Lung (tissue), 16 donors: ENCODE measurements around the gene MAPKAPK5. TPM values are rescaled to one million over a fixed set of nuclear protein-coding genes. Genes with fewer than 3 reads are reported as not detected.

Experiments used
- ATAC-seq: fragments of 200-7000 bp; cut with Tn5 transposase; one replicate; pipeline ENCODE4 v1.9.1; 2020; ENCODE audit warnings: moderate number of reproducible peaks; ENCODE audit not compliant: insufficient read depth, low FRiP score
- DNase-seq, 3 donors: peaks; one replicate each; pipeline ENCODE4 v3.0.0-alpha.2; 2013 to 2017
- H3K27ac ChIP-seq, 2 donors: one replicate each; pipeline ENCODE4 v1.5.1; 2013; ENCODE audit warnings: mild to moderate bottlenecking in 2 of 2, moderate library complexity in 2 of 2, control low read depth in 1 of 2, inconsistent platforms in 1 of 2, low read depth in 1 of 2, low read length in 1 of 2
- H3K27me3 ChIP-seq, 3 donors: one replicate each; pipeline ENCODE4 v1.5.1; 2013; ENCODE audit warnings: low read length in 2 of 3; ENCODE audit not compliant: control insufficient read depth in 3 of 3, insufficient read depth in 3 of 3
- H3K36me3 ChIP-seq, 4 donors: one replicate each; pipeline ENCODE4 v1.5.1; 2013; ENCODE audit warnings: low read length in 4 of 4, mild to moderate bottlenecking in 1 of 4, moderate library complexity in 1 of 4; ENCODE audit not compliant: control insufficient read depth in 4 of 4, insufficient read depth in 4 of 4
- H3K4me1 ChIP-seq, 5 donors: one replicate each; pipeline ENCODE4 v1.5.1; 2013; ENCODE audit warnings: low read length in 5 of 5, mild to moderate bottlenecking in 2 of 5, moderate library complexity in 1 of 5; ENCODE audit not compliant: control insufficient read depth in 5 of 5, insufficient read depth in 5 of 5
- H3K4me3 ChIP-seq: one replicate; pipeline ENCODE4 v1.5.1; 2013; ENCODE audit warnings: mild to moderate bottlenecking, control low read depth, moderate library complexity
- H3K9ac ChIP-seq, 2 donors: one replicate each; pipeline ENCODE4 v1.5.1; 2013; ENCODE audit warnings: low read length in 2 of 2, control low read depth in 1 of 2; ENCODE audit not compliant: insufficient read depth in 1 of 2
- H3K9me3 ChIP-seq, 4 donors: one replicate each; pipeline ENCODE4 v1.5.1; 2013; ENCODE audit warnings: low read length in 3 of 4, mild to moderate bottlenecking in 1 of 4, moderate library complexity in 1 of 4; ENCODE audit not compliant: control insufficient read depth in 4 of 4, insufficient read depth in 3 of 4
- WGBS, 2 donors: extraction: QIAGEN DNeasy Blood & Tissue Kit; methylation state at CpG; one replicate each; pipeline ENCODE4 v1.1.7; 2013; 5-methylcytosine and 5-hydroxymethylcytosine counted together
- long read RNA-seq, 5 donors: transcript quantifications; one replicate each; lab custom pipeline, GENCODE V29; 2026
- polyA plus RNA-seq, 2 donors: library from polyadenylated mRNA; stranded (reverse); fragments of 200-250 nt; gene quantifications; one replicate each; pipeline ENCODE4 v1.2.1, GENCODE V29; 2013
- total RNA-seq, 2 donors: library from RNA; depleted of rRNA in 1 of 2; stranded (reverse); fragments of >200 nt in 1 of 2; gene quantifications; one replicate each; pipeline ENCODE4 v1.2.1, GENCODE V29; 2014 to 2021
- TF ChIP-seq, protein P1 (sequence below): IDR thresholded peaks from 2 replicates; pipeline ENCODE4 v1.5.1; 2012; ENCODE audit warnings: mild to moderate bottlenecking; ENCODE audit errors: control extremely low read depth, extremely low read depth
- donor health status: control.
- donor health status: control.
- donor health status: Bipolar disorder and iron deficiency.
- donor health status: healthy.
- donor health status: DM: yes; HTN: yes; CAD: no.

MAPKAPK5 gene, protein sequence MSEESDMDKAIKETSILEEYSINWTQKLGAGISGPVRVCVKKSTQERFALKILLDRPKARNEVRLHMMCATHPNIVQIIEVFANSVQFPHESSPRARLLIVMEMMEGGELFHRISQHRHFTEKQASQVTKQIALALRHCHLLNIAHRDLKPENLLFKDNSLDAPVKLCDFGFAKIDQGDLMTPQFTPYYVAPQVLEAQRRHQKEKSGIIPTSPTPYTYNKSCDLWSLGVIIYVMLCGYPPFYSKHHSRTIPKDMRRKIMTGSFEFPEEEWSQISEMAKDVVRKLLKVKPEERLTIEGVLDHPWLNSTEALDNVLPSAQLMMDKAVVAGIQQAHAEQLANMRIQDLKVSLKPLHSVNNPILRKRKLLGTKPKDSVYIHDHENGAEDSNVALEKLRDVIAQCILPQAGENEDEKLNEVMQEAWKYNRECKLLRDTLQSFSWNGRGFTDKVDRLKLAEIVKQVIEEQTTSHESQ
- total RNA-seq: 10 to 100 TPM; 46.0 to 46.3 TPM
- 10 to 100 TPM; 15.4 to 28.4 TPM for polyA plus RNA-seq
- long read RNA-seq, donor 1, full-length matches to known transcripts: 4 of 4 reads
- long read RNA-seq, donor 1, partial matches to known transcripts: 0 of 4 reads
- long read RNA-seq, donor 1, other reads (novel, unspliced or antisense): 0 of 4 reads
- long read RNA-seq, donor 2, full-length matches to known transcripts: 4 of 4 reads
- long read RNA-seq, donor 2, partial matches to known transcripts: 0 of 4 reads
- long read RNA-seq, donor 2, other reads (novel, unspliced or antisense): 0 of 4 reads
- long read RNA-seq, donor 3, full-length matches to known transcripts: 3 of 3 reads
- long read RNA-seq, donor 3, partial matches to known transcripts: 0 of 3 reads
- long read RNA-seq, donor 3, other reads (novel, unspliced or antisense): 0 of 3 reads
- long read RNA-seq, donor 4: 0 reads
- long read RNA-seq, donor 5, full-length matches to known transcripts: 4 of 4 reads
- long read RNA-seq, donor 5, partial matches to known transcripts: 0 of 4 reads
- long read RNA-seq, donor 5, other reads (novel, unspliced or antisense): 0 of 4 reads

DNA sequence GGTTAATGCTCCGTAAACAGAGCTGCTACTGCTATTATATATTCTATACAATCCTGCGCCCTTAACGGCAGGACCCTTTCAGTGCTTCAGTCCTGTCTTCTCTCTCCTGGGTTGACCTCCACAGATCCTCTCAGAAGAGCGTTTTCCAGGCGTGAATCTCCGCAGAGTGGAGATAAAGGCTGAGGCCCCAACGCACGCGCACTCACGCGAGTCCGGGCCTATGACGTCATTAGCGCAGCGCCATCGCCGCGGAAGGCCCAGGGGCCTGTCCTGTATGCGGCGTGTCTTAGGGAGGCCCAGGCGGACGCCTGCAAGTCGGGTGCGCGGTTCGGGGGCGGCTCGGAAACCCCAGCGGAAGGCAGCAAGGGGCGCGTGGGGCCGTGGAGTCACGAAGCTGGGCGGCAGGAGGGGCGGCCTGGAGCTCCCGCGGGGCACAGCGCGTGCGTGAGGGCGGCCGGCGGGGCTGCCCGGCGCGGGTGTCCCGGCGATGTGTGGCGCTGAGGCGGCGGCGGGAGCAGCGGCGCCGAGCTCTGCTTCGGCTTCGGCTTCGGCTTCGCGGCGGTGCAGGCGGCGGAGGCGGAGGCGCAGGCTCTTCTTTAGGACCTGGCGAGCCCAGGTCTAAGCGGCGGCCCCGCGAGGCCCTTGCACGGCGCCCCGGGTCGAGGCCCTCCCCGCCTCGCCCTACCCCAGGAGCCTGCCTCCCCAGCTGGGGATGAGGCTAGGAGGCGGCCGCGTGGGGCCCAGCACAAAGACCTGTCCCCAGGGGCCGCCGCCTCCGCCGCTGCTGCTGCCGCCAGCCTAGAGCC is at the start of gene MAPKAPK5:
TSS of gene MAPKAPK5 (plus strand) at position 479 of the 806 bp plus-strand sequence. CDS start 506 bp downstream, outside the sequence.
- Histone ChIP-seq H3K9ac (peak within 1 kb of the TSS; percentile 94 to 97), H3K4me3 (peak within 1 kb of the TSS; percentile 96), H3K9me3 (no peaks in the 10 kb centered on the region), H3K4me1 (peaks cover 6 to 19% (median 10%) of the 10 kb centered on the region in 5 donors), H3K27ac (peak within 1 kb of the TSS; percentile 92 to 100), H3K36me3 (peaks cover 0 to 9% (median 6%) of the 10 kb centered on the region in 4 donors), H3K27me3 (no peaks in the 10 kb centered on the region)
- TF ChIP-seq, protein P1, sequence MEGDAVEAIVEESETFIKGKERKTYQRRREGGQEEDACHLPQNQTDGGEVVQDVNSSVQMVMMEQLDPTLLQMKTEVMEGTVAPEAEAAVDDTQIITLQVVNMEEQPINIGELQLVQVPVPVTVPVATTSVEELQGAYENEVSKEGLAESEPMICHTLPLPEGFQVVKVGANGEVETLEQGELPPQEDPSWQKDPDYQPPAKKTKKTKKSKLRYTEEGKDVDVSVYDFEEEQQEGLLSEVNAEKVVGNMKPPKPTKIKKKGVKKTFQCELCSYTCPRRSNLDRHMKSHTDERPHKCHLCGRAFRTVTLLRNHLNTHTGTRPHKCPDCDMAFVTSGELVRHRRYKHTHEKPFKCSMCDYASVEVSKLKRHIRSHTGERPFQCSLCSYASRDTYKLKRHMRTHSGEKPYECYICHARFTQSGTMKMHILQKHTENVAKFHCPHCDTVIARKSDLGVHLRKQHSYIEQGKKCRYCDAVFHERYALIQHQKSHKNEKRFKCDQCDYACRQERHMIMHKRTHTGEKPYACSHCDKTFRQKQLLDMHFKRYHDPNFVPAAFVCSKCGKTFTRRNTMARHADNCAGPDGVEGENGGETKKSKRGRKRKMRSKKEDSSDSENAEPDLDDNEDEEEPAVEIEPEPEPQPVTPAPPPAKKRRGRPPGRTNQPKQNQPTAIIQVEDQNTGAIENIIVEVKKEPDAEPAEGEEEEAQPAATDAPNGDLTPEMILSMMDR: no peak
- DNase-seq (peak; percentile 97), ATAC-seq (peak; percentile 95)
- 0% methylated on average over 58 to 84 of the region's 84 CpGs for WGBS, 2 donors

- Histone ChIP-seq H3K4me1 (no peaks in the 10 kb centered on the region), H3K27me3 (no peaks in the 10 kb centered on the region), H3K27ac (peak overlapping the region; percentile 2 to 56), H3K9ac (no peak overlapping the region), H3K36me3 (peaks cover 17 to 51% (median 46%) of the 10 kb centered on the region in 4 donors), H3K9me3 (no peaks in the 10 kb centered on the region), H3K4me3 (no peak overlapping the region)
- DNase-seq (no peak), ATAC-seq (no peak)
- WGBS, 2 donors: 90 to 94% methylated on average over 3 of the region's 3 CpGs
- TF ChIP-seq, protein P1: no peak
Observed at GRCh38 chr12:111792856-111793235, 49.2 kb upstream of the MAPKAPK5 start.

- peaks cover 17 to 49% (median 42%) of the 10 kb centered on the region in 4 donors for H3K36me3 ChIP-seq
- no peaks in the 10 kb centered on the region for H3K27me3 ChIP-seq
- no peaks in the 10 kb centered on the region for H3K9me3 ChIP-seq
- no peak overlapping the region for H3K27ac ChIP-seq
- H3K4me1 ChIP-seq: no peaks in the 10 kb centered on the region
- DNase-seq: no peak
- H3K9ac ChIP-seq: no peak overlapping the region
- ATAC-seq: no peak
- TF ChIP-seq, protein P1: no peak
- H3K4me3 ChIP-seq: no peak overlapping the region
- WGBS, 2 donors: 79 to 83% methylated on average over 4 of the region's 4 CpGs
Observed at GRCh38 chr12:111798182-111798581, 43.8 kb upstream of the MAPKAPK5 start.
